GM12878 (cell line): Measurements from ENCODE around the gene STK10. TPM values are rescaled to one million over a fixed set of nuclear protein-coding genes. Genes with fewer than 3 reads are reported as not detected.

ENCODE experiments used
- ATF3 ChIP-seq: IDR thresholded peaks from 2 replicates; pipeline ENCODE4 v1.6.1; 2011; ENCODE audit warnings: low read depth, mild to moderate bottlenecking, low read length, moderate library complexity, borderline replicate concordance; ENCODE audit errors: extremely low read depth
- BMI1 ChIP-seq: fragments of 450-650 bp; IDR thresholded peaks from 2 replicates; pipeline ENCODE4 v1.6.1; 2016; ENCODE audit warnings: mild to moderate bottlenecking, moderate library complexity, borderline replicate concordance
- CREM ChIP-seq: IDR thresholded peaks from 2 replicates; pipeline ENCODE4 v1.6.1; 2014; ENCODE audit warnings: antibody characterized with exemption, low read depth
- HDGF ChIP-seq: fragments of 450-650 bp; IDR thresholded peaks from 2 replicates; pipeline ENCODE4 v1.6.1; 2016; ENCODE audit warnings: antibody characterized with exemption
- IKZF2 ChIP-seq, 2 experiments: fragments of 450-650 bp; IDR thresholded peaks; 2 replicates each; pipeline ENCODE4 v1.6.1; 2017; ENCODE audit warnings: mild to moderate bottlenecking in 2 of 2, moderate library complexity in 2 of 2
- MEF2B ChIP-seq: fragments of 450-650 bp; IDR thresholded peaks from 2 replicates; pipeline ENCODE4 v1.6.1; 2018; ENCODE audit warnings: mild to moderate bottlenecking, moderate library complexity; ENCODE audit not compliant: partially characterized antibody, poor library complexity, severe bottlenecking
- NFYB ChIP-seq: IDR thresholded peaks from 2 replicates; pipeline ENCODE4 v1.6.1; 2011; ENCODE audit warnings: low read depth, mild to moderate bottlenecking, low read length, improper control_type of control experiment, moderate library complexity; ENCODE audit not compliant: insufficient read depth
- NR2F1 ChIP-seq: fragments of 450-650 bp; conservative IDR thresholded peaks from 2 replicates; pipeline ENCODE4 v1.6.1; 2017; ENCODE audit warnings: mild to moderate bottlenecking
- PAX5 ChIP-seq: IDR thresholded peaks from 2 replicates; pipeline ENCODE4 v1.6.1; 2011; ENCODE audit warnings: low read depth, low read length, borderline replicate concordance
- RB1 ChIP-seq: fragments of 450-650 bp; formaldehyde crosslinking; IDR thresholded peaks from 2 replicates; pipeline ENCODE4 v1.6.1; 2017; ENCODE audit warnings: mild to moderate bottlenecking, borderline replicate concordance
- SIX5 ChIP-seq: IDR thresholded peaks from 2 replicates; pipeline ENCODE4 v1.6.1; 2011; ENCODE audit warnings: mild to moderate bottlenecking, low read depth, low read length, moderate library complexity; ENCODE audit not compliant: severe bottlenecking
- SP1 ChIP-seq: IDR thresholded peaks from one replicate; pipeline ENCODE4 v1.6.1; 2011; ENCODE audit warnings: low read depth, low read length
- TBL1XR1 ChIP-seq: IDR thresholded peaks from 2 replicates; pipeline ENCODE4 v1.6.1; 2012; ENCODE audit warnings: low read depth, low read length, improper control_type of control experiment
- YBX1 ChIP-seq: fragments of 450-650 bp; IDR thresholded peaks from 2 replicates; pipeline ENCODE4 v1.6.1; 2016; ENCODE audit warnings: antibody characterized with exemption
- ZNF592 ChIP-seq: fragments of 450-650 bp; IDR thresholded peaks from 2 replicates; pipeline ENCODE4 v1.6.1; 2017; ENCODE audit warnings: mild to moderate bottlenecking, moderate library complexity
- polyA plus RNA-seq, 11 experiments: library from polyadenylated mRNA; depleted of rRNA in 4 of 11; unstranded in 6 of 11; stranded (reverse) in 5 of 11; fragments of >200 nt; fragmentation: Nextera tagmentation in 4 of 11; fragmentation: Illumina TruSeq in 1 of 11; extraction: Ambion mirVana in 4 of 11; extraction: Trizol in 1 of 11; gene quantifications; 1 replicate in 1 of 11; 2 replicates in 10 of 11; pipeline versions ENCODE4 v1.2.1 to v1.2.3, GENCODE V29; 2011 to 2016; ENCODE audit warnings: inconsistent platforms in 2 of 11, missing spikeins in 2 of 11, low read depth in 1 of 11
- total RNA-seq, 4 experiments: library from RNA; depleted of rRNA in 3 of 4; stranded (reverse); fragments of >200 nt in 3 of 4; fragmentation: Illumina TruSeq in 1 of 4; extraction: Trizol in 1 of 4; gene quantifications; 2 replicates each; pipeline versions ENCODE4 v1.2.1 to v1.2.3, GENCODE V29; 2013 to 2021
- TF ChIP-seq, protein P1 (sequence below): IDR thresholded peaks from 2 replicates; pipeline ENCODE4 v1.6.1; 2012; ENCODE audit warnings: low read depth, low read length, improper control_type of control experiment
- TF ChIP-seq, protein P2 (sequence below): IDR thresholded peaks from 2 replicates; pipeline ENCODE4 v1.6.1; 2011; ENCODE audit warnings: borderline replicate concordance, low read depth, mild to moderate bottlenecking, moderate library complexity, low read length; ENCODE audit not compliant: insufficient read depth, poor library complexity, severe bottlenecking
- TF ChIP-seq, protein P3 (sequence below): fragments of 450-650 bp; IDR thresholded peaks from 2 replicates; pipeline ENCODE4 v1.6.1; 2017; ENCODE audit warnings: mild to moderate bottlenecking, moderate library complexity

Gene STK10
- total and polyA plus RNA-seq, 10 of the 15 experiments (the other 5 are each of a cell fraction or from before 2014, with no cell fraction given): 14.2 to 96.4 (median 50.6) TPM

DNA sequence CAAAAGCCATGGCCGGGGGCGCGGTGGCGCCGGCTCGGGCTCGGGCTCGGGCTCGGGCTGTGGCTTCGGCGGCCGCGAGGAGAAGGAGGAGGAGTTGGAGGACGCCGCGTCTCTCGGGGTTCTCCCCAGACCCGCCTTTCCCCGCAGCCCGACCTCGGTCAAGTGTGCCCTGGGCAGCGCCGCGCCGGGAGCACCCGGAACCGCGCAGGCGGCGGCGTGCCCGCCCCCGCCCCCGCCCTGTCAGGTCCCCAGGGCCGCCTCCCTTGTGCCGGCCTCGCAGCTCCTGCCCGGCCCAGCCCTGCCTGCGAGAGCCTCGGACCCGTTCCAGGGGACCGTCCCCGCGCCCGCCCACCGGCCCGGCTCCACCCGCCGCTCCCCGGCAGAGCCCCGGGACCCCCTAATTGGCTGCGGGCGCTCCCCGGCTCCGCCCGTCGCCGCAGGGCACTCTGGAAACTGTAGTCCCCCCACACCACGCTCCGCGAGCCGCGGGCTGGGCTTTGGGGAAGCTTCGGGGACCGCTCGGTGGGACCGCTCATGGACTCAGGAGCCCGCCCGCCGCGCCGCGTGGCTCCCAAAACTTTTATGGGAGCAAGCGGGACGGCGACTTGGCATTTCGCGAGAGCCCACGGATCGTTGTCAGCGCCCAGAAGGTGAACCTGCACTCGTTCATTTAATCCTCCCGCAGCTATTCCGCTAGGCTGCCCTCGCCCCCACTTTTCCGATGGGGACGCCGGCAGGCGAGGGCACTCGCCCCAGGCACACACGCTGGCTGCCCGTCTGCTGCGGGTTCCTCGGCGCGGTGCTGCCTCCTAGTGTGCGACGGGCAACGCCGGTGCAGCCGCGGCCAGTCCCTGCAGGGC, at the start of gene STK10 (continued):
- TF ChIP-seq, protein P1, sequence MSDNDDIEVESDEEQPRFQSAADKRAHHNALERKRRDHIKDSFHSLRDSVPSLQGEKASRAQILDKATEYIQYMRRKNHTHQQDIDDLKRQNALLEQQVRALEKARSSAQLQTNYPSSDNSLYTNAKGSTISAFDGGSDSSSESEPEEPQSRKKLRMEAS: peak; percentile 23; the same call in 1 of the 2 replicates
- TF ChIP-seq NFYB: peak; percentile 80; the same call in 1 of the 2 replicates
- 0 out of 2 replicates have a peak, but pooled peaks have one; percentile 49 for TF ChIP-seq ZNF592
- TF ChIP-seq YBX1: no peak
- TF ChIP-seq BMI1: no peak
- TF ChIP-seq SP1: no peak
- peak; percentile 73 for TF ChIP-seq SIX5
- peak; percentile 49; the same call in 1 of the 2 replicates for TF ChIP-seq HDGF
- TF ChIP-seq IKZF2 (IDR thresholded peaks at IDR 0.05): peak; percentile 78 to 89
- TF ChIP-seq NR2F1: peak; percentile 63
- TF ChIP-seq, protein P2, sequence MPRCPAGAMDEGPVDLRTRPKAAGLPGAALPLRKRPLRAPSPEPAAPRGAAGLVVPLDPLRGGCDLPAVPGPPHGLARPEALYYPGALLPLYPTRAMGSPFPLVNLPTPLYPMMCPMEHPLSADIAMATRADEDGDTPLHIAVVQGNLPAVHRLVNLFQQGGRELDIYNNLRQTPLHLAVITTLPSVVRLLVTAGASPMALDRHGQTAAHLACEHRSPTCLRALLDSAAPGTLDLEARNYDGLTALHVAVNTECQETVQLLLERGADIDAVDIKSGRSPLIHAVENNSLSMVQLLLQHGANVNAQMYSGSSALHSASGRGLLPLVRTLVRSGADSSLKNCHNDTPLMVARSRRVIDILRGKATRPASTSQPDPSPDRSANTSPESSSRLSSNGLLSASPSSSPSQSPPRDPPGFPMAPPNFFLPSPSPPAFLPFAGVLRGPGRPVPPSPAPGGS: peak; percentile 57
- peak; percentile 23 for TF ChIP-seq MEF2B
- TF ChIP-seq TBL1XR1: peak; percentile 14; the same call in 1 of the 2 replicates
- TF ChIP-seq ATF3: no peak
- peak; percentile 86 for TF ChIP-seq PAX5
- TF ChIP-seq, protein P3, sequence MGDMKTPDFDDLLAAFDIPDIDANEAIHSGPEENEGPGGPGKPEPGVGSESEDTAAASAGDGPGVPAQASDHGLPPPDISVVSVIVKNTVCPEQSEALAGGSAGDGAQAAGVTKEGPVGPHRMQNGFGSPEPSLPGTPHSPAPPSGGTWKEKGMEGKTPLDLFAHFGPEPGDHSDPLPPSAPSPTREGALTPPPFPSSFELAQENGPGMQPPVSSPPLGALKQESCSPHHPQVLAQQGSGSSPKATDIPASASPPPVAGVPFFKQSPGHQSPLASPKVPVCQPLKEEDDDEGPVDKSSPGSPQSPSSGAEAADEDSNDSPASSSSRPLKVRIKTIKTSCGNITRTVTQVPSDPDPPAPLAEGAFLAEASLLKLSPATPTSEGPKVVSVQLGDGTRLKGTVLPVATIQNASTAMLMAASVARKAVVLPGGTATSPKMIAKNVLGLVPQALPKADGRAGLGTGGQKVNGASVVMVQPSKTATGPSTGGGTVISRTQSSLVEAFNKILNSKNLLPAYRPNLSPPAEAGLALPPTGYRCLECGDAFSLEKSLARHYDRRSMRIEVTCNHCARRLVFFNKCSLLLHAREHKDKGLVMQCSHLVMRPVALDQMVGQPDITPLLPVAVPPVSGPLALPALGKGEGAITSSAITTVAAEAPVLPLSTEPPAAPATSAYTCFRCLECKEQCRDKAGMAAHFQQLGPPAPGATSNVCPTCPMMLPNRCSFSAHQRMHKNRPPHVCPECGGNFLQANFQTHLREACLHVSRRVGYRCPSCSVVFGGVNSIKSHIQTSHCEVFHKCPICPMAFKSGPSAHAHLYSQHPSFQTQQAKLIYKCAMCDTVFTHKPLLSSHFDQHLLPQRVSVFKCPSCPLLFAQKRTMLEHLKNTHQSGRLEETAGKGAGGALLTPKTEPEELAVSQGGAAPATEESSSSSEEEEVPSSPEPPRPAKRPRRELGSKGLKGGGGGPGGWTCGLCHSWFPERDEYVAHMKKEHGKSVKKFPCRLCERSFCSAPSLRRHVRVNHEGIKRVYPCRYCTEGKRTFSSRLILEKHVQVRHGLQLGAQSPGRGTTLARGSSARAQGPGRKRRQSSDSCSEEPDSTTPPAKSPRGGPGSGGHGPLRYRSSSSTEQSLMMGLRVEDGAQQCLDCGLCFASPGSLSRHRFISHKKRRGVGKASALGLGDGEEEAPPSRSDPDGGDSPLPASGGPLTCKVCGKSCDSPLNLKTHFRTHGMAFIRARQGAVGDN: peak; percentile 35; the same call in 1 of the 2 replicates
- peak; percentile 79 for TF ChIP-seq RB1
- peak; percentile 30; the same call in 1 of the 2 replicates for TF ChIP-seq CREM
